Activated effector memory CD4-positive, alpha-beta T cell treated with Interleukin-2 at 50 U/mL for 16 hours (primary cell): ENCODE data around the gene CD276.
A peak's percentile ranks its signal among the peaks of the same experiment; 100 is the strongest.
"Not testable (repeated sequence)": the region's sequence is repeated elsewhere in the genome, so short reads cannot be mapped to it uniquely, and the experiment has no call there.

ENCODE experiments used
- DNase-seq: peaks from one replicate; pipeline ENCODE4 v3.0.0-alpha.2; 2020

CD276 gene

GRCh38 chr15:73684581-73685455 lies 635 bp downstream of the CD276 start:
- DNase-seq: no peak

DNA sequence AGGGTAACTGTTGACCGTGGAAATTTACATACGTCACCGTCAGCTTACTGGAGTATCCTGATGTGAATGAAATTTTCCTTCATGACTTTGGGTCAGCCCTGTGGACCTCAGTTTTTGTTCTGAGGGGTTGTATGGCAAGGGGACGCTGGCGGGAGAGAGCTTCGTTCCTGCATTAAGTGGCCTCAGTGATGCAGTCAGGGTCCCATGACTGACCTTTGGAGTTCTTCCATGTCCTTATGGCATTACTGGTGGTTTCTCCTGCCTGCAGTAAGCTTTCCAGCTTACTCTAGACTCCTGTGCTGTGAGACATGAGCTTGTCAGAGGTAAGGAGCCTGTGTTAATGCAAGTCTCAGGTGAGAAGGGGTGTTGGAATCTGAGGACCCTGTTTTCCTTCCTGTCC lies 1.8 kb downstream of the CD276 start:
- DNase-seq: no peak

DNA sequence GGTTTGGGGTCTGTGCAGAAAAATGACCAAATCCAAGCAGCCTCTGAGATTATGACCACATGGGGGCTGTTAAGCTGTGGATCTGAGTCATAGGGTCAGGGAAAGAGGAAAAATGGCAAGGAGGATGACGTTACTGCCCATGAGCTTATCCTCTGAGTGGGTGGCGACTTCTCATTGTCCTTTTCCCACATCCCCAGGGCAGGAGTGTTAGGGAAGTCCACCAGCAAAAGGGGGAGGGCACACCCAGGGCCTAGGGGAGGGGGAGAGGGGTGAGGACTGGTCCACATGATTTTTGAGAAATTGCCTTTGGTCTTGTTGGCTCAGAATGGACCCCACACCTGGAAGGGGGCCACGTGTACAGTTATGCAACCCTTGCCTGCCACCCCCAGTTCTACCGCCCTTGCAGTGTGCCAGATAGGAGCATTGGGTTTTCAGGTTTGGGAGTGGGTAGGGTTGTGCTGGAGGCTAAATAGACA lies 2.6 kb downstream of the CD276 start:
- DNase-seq: no peak

- no peak for DNase-seq
Observed at GRCh38 chr15:73687351-73687750, 3.2 kb downstream of the CD276 start.

DNA sequence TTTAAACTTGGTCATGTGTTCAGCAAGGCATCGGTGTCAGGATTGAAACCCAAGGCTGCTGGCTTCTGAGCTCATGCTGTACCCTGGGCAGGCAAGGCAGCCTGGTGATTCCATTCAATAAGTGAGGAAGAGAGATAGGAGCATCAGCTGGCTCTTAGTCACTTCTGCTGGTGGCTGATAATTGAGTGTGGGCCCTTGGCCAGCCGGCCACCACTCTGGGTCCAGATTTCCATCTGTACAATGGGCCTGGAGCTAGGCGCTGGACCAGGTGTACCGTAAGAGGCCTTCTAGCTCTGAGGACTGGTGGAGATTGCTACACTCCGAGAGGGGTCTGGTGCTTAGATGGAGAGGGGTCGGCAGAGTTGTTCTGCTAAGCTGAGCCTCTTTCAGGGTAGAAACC lies 4.3 kb downstream of the CD276 start:
- DNase-seq: no peak

- DNase-seq: no peak
Observed at GRCh38 chr15:73691396-73691795, 7.2 kb downstream of the CD276 start.

DNA sequence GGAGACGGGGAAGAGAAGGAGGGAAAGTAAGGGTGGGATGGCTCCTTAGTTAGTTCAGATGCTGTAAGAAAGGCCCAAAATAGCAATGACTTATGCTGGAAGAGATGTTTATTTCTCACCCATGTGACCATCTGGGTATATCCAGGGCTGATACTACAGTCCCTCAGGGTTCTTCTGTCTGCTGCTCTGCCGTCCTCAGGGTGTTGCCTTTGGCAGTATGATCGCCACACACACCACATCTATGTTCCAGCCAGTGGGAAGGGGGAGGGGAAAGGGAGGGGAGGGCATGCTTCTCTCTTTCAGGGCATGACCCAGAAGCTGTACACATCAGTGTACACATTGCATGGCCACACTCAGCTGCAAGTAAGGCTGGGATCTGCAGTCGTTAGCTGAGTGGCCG lies 10.2 kb downstream of the CD276 start:
- DNase-seq: no peak

GRCh38 chr15:73695773-73696640 lies 11.8 kb downstream of the CD276 start:
- no peak for DNase-seq

- DNase-seq: no peak
Observed at GRCh38 chr15:73696641-73697001, 12.4 kb downstream of the CD276 start.

- peak; percentile 76 for DNase-seq
Observed at GRCh38 chr15:73697033-73697467, 12.9 kb downstream of the CD276 start.

GRCh38 chr15:73699249-73700040 lies 15.3 kb downstream of the CD276 start:
- DNase-seq: no peak

DNA sequence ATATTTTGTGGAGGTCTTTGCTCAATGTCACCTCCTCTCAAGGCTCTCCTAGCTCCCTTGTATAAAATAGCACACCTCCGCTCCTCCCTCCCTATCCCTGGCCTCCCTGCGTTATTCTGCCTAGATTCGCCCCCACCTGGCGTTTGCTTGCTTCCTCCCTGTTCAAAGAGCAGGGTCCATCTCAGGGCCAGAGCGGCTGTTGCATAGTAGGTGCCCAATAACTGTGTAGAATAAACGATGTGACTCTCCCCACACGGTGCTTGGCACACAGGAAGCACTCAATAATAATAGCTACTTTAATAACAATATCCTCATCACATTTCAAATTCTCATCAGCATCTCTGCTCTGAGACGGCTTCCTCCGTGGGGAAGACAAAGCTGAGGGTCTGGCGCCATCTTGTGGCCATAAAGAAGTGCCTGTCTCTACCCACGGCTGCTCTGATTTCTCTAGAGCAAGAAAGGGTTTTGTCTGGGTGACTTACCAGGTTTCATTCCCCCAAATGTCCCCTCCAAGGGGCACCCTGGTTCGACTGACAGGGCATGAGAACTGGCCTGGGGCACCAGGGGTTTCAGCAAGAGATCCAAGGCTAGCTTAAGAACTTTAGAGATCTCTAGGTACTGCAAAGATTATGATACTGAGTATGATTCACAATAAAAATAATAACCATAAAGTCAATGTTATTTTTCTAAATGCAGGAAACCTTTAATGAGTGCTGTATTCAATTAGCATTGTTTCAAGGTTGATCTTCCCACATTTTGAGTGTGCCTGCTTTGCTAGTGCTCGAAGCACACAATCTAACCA lies 16.1 kb downstream of the CD276 start:
- peak; percentile 63 for DNase-seq

DNA sequence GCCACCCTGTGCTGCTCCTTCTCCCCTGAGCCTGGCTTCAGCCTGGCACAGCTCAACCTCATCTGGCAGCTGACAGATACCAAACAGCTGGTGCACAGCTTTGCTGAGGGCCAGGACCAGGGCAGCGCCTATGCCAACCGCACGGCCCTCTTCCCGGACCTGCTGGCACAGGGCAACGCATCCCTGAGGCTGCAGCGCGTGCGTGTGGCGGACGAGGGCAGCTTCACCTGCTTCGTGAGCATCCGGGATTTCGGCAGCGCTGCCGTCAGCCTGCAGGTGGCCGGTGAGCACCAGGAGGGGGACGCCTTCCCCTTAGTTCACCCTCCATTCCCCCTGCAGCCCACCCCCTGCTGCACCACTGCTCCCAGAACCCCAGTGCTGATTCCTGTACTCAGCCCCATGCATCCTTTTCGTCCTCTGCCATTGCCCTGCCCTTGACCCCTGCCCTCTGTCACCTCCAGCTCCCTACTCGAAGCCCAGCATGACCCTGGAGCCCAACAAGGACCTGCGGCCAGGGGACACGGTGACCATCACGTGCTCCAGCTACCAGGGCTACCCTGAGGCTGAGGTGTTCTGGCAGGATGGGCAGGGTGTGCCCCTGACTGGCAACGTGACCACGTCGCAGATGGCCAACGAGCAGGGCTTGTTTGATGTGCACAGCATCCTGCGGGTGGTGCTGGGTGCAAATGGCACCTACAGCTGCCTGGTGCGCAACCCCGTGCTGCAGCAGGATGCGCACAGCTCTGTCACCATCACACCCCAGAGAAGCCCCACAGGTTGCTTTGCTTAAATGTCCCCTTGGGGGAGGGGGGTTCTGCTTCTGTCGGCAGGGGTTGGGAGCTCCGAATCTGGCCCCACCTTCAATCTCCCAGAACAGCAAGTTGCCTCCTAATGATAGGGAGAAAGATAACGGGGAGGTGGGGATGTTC lies 18.4 kb downstream of the CD276 start:
- not testable (repeated sequence) for DNase-seq

DNA sequence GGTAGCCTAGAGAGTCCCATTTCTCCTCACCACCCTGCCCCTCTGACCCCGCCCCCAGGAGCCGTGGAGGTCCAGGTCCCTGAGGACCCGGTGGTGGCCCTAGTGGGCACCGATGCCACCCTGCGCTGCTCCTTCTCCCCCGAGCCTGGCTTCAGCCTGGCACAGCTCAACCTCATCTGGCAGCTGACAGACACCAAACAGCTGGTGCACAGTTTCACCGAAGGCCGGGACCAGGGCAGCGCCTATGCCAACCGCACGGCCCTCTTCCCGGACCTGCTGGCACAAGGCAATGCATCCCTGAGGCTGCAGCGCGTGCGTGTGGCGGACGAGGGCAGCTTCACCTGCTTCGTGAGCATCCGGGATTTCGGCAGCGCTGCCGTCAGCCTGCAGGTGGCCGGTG lies 19.4 kb downstream of the CD276 start:
- not testable (repeated sequence) for DNase-seq

- DNase-seq: not testable (repeated sequence)
Observed at GRCh38 chr15:73704142-73704868, 20.1 kb downstream of the CD276 start.

DNA sequence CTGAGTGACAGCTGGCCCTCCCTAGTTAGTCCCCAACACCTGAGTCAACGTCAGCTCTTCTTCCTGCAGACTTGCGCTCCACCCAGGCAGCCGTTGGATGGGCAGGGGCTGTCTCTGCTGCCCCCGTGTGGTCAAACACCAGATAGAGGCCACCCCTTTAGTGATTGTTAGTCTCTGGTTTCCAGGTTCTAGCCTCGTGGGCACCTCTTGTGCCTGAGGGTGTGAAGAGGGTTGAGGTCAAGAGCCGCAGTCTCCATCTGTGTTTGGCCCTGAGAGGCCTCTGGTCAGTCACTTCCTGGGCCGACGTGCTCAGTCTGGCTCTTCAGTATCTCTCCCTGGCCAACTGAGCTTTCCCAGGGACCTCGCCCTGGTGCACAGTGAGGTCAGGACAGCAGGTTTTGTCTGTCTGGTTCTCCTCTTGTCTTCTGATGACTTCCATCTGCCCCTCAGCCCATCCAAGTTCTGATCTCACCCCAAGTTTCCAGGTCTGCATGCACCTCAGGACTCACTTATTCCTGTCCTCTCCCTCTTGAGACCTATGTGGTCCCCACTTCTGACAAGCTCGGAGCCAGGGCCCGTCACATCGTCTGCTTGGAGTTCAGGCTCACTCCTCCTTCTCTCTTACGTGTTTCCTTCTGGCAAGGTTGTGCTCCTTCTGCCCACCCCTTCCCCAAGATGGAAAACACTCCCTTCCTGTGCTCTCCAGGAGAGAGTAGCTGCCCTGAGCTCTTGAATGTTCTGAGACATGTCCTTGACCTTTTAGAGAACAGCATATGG lies 20.9 kb downstream of the CD276 start:
- peak; percentile 39 for DNase-seq

- no peak for DNase-seq
Observed at GRCh38 chr15:73708691-73709090, 24.5 kb downstream of the CD276 start.

- DNase-seq: no peak
Observed at GRCh38 chr15:73709241-73709640, 25.1 kb downstream of the CD276 start.

- DNase-seq: no peak
Observed at GRCh38 chr15:73709686-73710085, 25.5 kb downstream of the CD276 start.
